GM12872 (cell line): ENCODE results near the gene BDNF.

Source experiments
- CTCF ChIP-seq: IDR thresholded peaks from 3 replicates; pipeline ENCODE4 v1.5.1; 2011; ENCODE audit warnings: low read depth, mild to moderate bottlenecking, low read length, moderate library complexity; ENCODE audit not compliant: insufficient read depth

The BDNF gene

GRCh38 chr11:27656806-27657483 is 43.3 kb downstream of the BDNF start:
- TF ChIP-seq CTCF, result no peak

- TF ChIP-seq CTCF, result no peak
Measured at GRCh38 chr11:27656320-27656719, 43.9 kb downstream of the BDNF start.

GRCh38 chr11:27653990-27654758 is 46.1 kb downstream of the BDNF start:
- no peak for TF ChIP-seq CTCF

GRCh38 chr11:27651711-27652110 is 48.5 kb downstream of the BDNF start:
- no peak for TF ChIP-seq CTCF

GRCh38 chr11:27650988-27651387 is 49.3 kb downstream of the BDNF start:
- no peak for TF ChIP-seq CTCF

- no peak for TF ChIP-seq CTCF
Measured at GRCh38 chr11:27649800-27650199, 50.5 kb downstream of the BDNF start.

GRCh38 chr11:27648840-27649239 is 51.4 kb downstream of the BDNF start:
- no peak for TF ChIP-seq CTCF
